ACHN (cell line): Measurements from ENCODE around the gene PSMB1.
"Not testable (repeated sequence)": the region's sequence is repeated elsewhere in the genome, so short reads cannot be mapped to it uniquely, and the experiment has no call there.

Experiments used
- DNase-seq: peaks from one replicate; pipeline ENCODE4 v3.0.0-alpha.2; 2015
- in situ Hi-C: cut with HindIII; loops from 2 replicates; pipeline ENCODE4 v1.10.0; 2017; ENCODE audit warnings: low sequenced_read_pairs, low pct_ligation_motif_present, low pct_unique_long_range_greater_than_20kb

The PSMB1 gene

GRCh38 chr6:170542031-170542719, 10.9 kb downstream of the PSMB1 start:
- DNase-seq: no peak
- in situ Hi-C loops: no loop called here

- DNase-seq: no peak
- in situ Hi-C loops: no loop called here
These were observed 15.8 kb downstream of the PSMB1 start for GRCh38 chr6:170537329-170537728.

- no peak for DNase-seq
- in situ Hi-C loops: no loop called here
These were observed 16.4 kb downstream of the PSMB1 start for GRCh38 chr6:170536671-170537070.

GRCh38 chr6:170535004-170535403, 18.1 kb downstream of the PSMB1 start:
- in situ Hi-C loops: no loop called here
- no peak for DNase-seq

- DNase-seq: no peak
- in situ Hi-C loops: no loop called here
These were observed 19.3 kb downstream of the PSMB1 start for GRCh38 chr6:170533792-170534191.

- in situ Hi-C loops: no loop called here
These were observed 20.1 kb downstream of the PSMB1 start for GRCh38 chr6:170532867-170533488.

GRCh38 chr6:170529839-170530469, 23.2 kb downstream of the PSMB1 start:
- in situ Hi-C loops: no loop called here
- DNase-seq: peak; percentile 65

More at GRCh38 chr6:170532867-170533488, 20.1 kb downstream of the PSMB1 start:
- DNase-seq: no peak

GRCh38 chr6:170527995-170528394, 25.1 kb downstream of the PSMB1 start:
- in situ Hi-C loops, DNase-seq: not testable (repeated sequence)

- in situ Hi-C loops: no loop called here
- DNase-seq: no peak
These were observed 27.3 kb downstream of the PSMB1 start for GRCh38 chr6:170525795-170526194.

- in situ Hi-C loops: no loop called here
- no peak for DNase-seq
These were observed 29.0 kb downstream of the PSMB1 start for GRCh38 chr6:170524172-170524502.

GRCh38 chr6:170523256-170524171, 29.6 kb downstream of the PSMB1 start:
- no peak for DNase-seq
- in situ Hi-C loops: no loop called here

GRCh38 chr6:170522565-170523183, 30.4 kb downstream of the PSMB1 start:
- peak; percentile 22 for DNase-seq
- in situ Hi-C loops: no loop called here

- in situ Hi-C loops: no loop called here
- DNase-seq: peak; percentile 70
These were observed 36.1 kb downstream of the PSMB1 start for GRCh38 chr6:170516783-170517616.

GRCh38 chr6:170514908-170515307, 38.2 kb downstream of the PSMB1 start:
- in situ Hi-C loops: no loop called here
- DNase-seq: no peak

- in situ Hi-C loops: no loop called here
- no peak for DNase-seq
These were observed 40.9 kb downstream of the PSMB1 start for GRCh38 chr6:170512249-170512648.

- in situ Hi-C loops: no loop called here
These were observed 42.5 kb downstream of the PSMB1 start for GRCh38 chr6:170510631-170511030.

GRCh38 chr6:170509723-170510018, 43.4 kb downstream of the PSMB1 start:
- in situ Hi-C loops: no loop called here
- no peak for DNase-seq

More at GRCh38 chr6:170510631-170511030, 42.5 kb downstream of the PSMB1 start:
- DNase-seq: no peak
